ENCODE results near the gene HS3ST1. TPM values are rescaled to one million over a fixed set of nuclear protein-coding genes. Genes with fewer than 3 reads are reported as not detected.

HS3ST1 gene
- total and polyA plus RNA-seq, 2 donors from 2014 or later = 1.1 to 39.0 TPM

DNA sequence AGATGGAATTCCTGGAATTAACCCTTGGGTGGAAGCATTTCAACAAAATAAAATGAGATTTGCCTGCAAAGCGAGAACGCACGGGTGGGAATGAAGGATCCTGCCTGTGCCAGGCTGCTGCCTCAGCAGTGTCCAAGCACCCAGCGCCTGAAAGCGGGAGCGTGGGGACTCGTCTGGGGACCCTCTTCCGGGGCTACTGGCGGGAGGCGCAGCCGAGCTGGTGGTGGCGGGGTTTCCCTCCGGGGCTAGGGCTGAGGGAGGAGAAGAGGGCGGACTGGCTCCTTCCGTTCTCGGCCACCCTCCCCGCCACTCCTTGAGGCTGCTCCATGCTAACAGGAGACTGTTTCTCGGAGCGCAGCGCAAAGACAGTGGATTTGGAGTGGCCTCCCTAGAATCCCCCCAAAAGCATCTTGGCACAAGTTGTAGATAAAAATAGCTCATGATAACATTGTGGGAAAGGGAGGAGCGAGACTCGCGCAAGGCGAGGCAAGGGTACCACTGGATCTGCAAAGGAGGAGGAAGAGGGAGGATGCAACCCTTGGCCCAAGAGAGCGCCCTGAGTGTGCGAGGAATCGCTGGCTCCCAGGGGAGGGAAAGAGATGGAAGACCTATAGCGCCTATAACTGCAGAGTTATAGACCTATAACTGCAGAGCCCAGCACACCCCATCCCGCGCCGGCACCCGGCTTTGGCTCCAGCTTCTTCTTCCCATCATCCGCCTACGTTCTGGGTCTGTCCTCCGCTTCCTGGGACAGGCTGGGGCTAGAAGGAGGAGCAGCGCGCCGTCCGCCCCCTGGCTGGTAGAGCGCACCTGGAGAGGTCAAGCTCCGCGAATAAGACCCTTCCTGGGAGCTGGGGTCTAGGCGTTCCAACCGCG is 1.3 kb downstream of the HS3ST1 start:
- TF ChIP-seq, protein P1, sequence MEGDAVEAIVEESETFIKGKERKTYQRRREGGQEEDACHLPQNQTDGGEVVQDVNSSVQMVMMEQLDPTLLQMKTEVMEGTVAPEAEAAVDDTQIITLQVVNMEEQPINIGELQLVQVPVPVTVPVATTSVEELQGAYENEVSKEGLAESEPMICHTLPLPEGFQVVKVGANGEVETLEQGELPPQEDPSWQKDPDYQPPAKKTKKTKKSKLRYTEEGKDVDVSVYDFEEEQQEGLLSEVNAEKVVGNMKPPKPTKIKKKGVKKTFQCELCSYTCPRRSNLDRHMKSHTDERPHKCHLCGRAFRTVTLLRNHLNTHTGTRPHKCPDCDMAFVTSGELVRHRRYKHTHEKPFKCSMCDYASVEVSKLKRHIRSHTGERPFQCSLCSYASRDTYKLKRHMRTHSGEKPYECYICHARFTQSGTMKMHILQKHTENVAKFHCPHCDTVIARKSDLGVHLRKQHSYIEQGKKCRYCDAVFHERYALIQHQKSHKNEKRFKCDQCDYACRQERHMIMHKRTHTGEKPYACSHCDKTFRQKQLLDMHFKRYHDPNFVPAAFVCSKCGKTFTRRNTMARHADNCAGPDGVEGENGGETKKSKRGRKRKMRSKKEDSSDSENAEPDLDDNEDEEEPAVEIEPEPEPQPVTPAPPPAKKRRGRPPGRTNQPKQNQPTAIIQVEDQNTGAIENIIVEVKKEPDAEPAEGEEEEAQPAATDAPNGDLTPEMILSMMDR (IDR thresholded peaks at IDR 0.05; ENCODE audit: borderline replicate concordance, extremely low read depth, insufficient read depth) = no peak
- no peak overlapping the region for H3K27ac ChIP-seq (ENCODE audit: low read depth in 2 of 2, low read length in 2 of 2)
- H3K9me3 ChIP-seq (ENCODE audit: control insufficient read depth in 2 of 3, insufficient read depth in 1 of 3, low read length in 3 of 3) = no peaks in the 10 kb centered on the region
- FAIRE-seq (no peak), DNase-seq (peak in 4 of 5 donors; percentile 9 to 76 (median 32))
- no peaks in the 10 kb centered on the region for H3K36me3 ChIP-seq (ENCODE audit: control insufficient read depth in 2 of 3, insufficient read depth in 3 of 3, low read length in 3 of 3)
- H3K4me3 ChIP-seq (ENCODE audit: low read length in 3 of 3) = peak overlapping the region in 2 of 3 donors; percentile 77 to 79
- H3K27me3 ChIP-seq (ENCODE audit: control insufficient read depth, insufficient read depth, low read length) = peaks cover 12% of the 10 kb centered on the region
- H3K9ac ChIP-seq (ENCODE audit: low read length in 3 of 3) = peak overlapping the region in 1 of 3 donors; percentile 60
- intact Hi-C loops (cut with DNase I) = no loop called here
- H3K4me1 ChIP-seq (ENCODE audit: control insufficient read depth in 2 of 3, insufficient read depth in 2 of 3, low read depth in 1 of 3, low read length in 3 of 3) = peaks cover 0 to 10% (median 0%) of the 10 kb centered on the region in 3 donors

DNA sequence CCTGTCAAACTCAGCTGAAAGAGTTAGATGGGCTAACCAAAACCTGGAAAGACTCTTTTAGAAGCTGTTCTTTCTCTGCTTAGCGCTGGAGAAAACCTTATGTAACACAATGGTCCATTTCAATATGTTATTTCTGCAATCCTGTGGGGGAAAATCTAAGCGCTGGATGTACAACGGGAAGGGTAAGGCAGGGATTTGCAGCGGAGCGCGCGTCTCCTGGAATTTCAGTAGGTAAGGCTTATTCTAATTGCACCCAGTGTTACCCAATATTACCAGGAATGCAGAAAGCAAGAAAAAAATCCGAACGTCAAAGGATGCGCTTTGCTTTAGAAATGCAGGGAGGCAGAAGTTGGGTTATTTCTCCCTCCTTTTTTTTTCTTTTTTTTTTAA is 2.0 kb downstream of the HS3ST1 start:
- intact Hi-C loops (cut with DNase I) = no loop called here
- H3K9ac ChIP-seq (ENCODE audit: low read length in 3 of 3) = no peak overlapping the region
- H3K27ac ChIP-seq (ENCODE audit: low read depth in 2 of 2, low read length in 2 of 2) = no peak overlapping the region

DNA sequence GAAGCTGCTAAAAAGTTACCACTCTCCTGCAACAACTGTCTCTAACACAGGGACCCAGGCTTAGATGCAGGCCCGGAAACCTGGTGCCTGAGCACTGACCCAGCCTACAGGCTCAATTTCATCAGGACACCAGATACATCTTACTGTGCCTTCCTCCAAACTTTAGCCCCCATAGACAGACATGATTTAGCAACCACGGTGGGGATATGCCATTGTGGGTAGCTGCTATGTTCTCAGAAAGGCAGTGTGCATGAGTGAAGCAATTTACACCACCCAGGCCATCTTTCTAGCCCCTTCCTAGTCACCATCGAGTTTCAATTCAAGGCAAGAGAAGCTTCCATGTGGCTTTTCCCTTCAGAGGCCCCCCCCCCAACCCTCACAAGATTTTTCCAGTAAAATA is 2.7 kb downstream of the HS3ST1 start:
- peaks cover 12% of the 10 kb centered on the region for H3K27me3 ChIP-seq (ENCODE audit: control insufficient read depth, insufficient read depth, low read length)
- intact Hi-C loops (cut with DNase I) = no loop called here
- H3K4me3 ChIP-seq (ENCODE audit: low read length in 3 of 3) = no peak overlapping the region
- no peaks in the 10 kb centered on the region for H3K36me3 ChIP-seq (ENCODE audit: control insufficient read depth in 2 of 3, insufficient read depth in 3 of 3, low read length in 3 of 3)
- peaks cover 0 to 10% (median 0%) of the 10 kb centered on the region in 3 donors for H3K4me1 ChIP-seq (ENCODE audit: control insufficient read depth in 2 of 3, insufficient read depth in 2 of 3, low read depth in 1 of 3, low read length in 3 of 3)
- no peak for FAIRE-seq
- DNase-seq = no peak
- TF ChIP-seq, protein P1 (IDR thresholded peaks at IDR 0.05; ENCODE audit: borderline replicate concordance, extremely low read depth, insufficient read depth) = no peak
- H3K9me3 ChIP-seq (ENCODE audit: control insufficient read depth in 2 of 3, insufficient read depth in 1 of 3, low read length in 3 of 3) = no peaks in the 10 kb centered on the region
- H3K27ac ChIP-seq (ENCODE audit: low read depth in 2 of 2, low read length in 2 of 2) = no peak overlapping the region
- peak overlapping the region in 1 of 3 donors; percentile 17 for H3K9ac ChIP-seq (ENCODE audit: low read length in 3 of 3)

More for the DNA sequence above, 2.0 kb downstream of the HS3ST1 start:
- H3K4me3 ChIP-seq (ENCODE audit: low read length in 3 of 3) = peak overlapping the region in 1 of 3 donors; percentile 77
- no peaks in the 10 kb centered on the region for H3K36me3 ChIP-seq (ENCODE audit: control insufficient read depth in 2 of 3, insufficient read depth in 3 of 3, low read length in 3 of 3)
- TF ChIP-seq, protein P1 (IDR thresholded peaks at IDR 0.05; ENCODE audit: borderline replicate concordance, extremely low read depth, insufficient read depth) = no peak
- no peaks in the 10 kb centered on the region for H3K9me3 ChIP-seq (ENCODE audit: control insufficient read depth in 2 of 3, insufficient read depth in 1 of 3, low read length in 3 of 3)
- peaks cover 12% of the 10 kb centered on the region for H3K27me3 ChIP-seq (ENCODE audit: control insufficient read depth, insufficient read depth, low read length)
- peaks cover 0 to 10% (median 0%) of the 10 kb centered on the region in 3 donors for H3K4me1 ChIP-seq (ENCODE audit: control insufficient read depth in 2 of 3, insufficient read depth in 2 of 3, low read depth in 1 of 3, low read length in 3 of 3)
- FAIRE-seq (no peak), DNase-seq (peak in 2 of 5 donors; percentile 10 to 17)

Measured in kidney (tissue), 14 donors.